ENCODE results near the gene RBMS3.

RBMS3 gene

DNA sequence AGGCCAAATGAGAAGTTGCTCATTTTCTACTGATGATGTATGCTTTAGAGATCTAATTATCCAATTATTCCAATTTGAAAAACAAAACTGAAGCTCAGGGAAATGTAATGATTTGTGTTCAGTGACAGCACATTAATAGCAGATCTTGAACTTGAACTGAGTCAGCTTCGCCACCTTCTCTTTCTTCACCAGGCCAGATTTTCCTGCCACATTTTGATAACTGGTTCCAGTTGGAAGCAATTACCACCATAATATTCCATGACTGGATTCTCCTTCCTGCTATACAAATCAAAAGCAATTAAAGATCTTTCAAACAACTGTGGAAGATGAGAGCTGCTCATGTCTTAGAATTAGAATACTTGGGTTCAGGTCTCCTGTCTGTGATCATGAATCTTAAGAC lies 334.1 kb downstream of the RBMS3 start:
- H3K27ac ChIP-seq (ENCODE audit: low read depth in 2 of 2, low read length in 2 of 2): no peak overlapping the region
- H3K9ac ChIP-seq (ENCODE audit: low read depth in 1 of 2, low read length in 2 of 2): no peak overlapping the region
- H3K4me1 ChIP-seq (ENCODE audit: control insufficient read depth in 2 of 2, insufficient read depth in 2 of 2, low read length in 2 of 2): no peaks in the 10 kb centered on the region
- H3K4me3 ChIP-seq (ENCODE audit: low read length in 2 of 2): no peak overlapping the region
- H3K27me3 ChIP-seq (ENCODE audit: control insufficient read depth in 2 of 2, insufficient read depth in 2 of 2, low read length in 2 of 2): no peaks in the 10 kb centered on the region
- H3K9me3 ChIP-seq (ENCODE audit: control insufficient read depth in 2 of 2, low read length in 2 of 2): no peaks in the 10 kb centered on the region
- H3K36me3 ChIP-seq (ENCODE audit: control insufficient read depth in 2 of 2, insufficient read depth in 2 of 2, low read length in 2 of 2): no peaks in the 10 kb centered on the region

DNA sequence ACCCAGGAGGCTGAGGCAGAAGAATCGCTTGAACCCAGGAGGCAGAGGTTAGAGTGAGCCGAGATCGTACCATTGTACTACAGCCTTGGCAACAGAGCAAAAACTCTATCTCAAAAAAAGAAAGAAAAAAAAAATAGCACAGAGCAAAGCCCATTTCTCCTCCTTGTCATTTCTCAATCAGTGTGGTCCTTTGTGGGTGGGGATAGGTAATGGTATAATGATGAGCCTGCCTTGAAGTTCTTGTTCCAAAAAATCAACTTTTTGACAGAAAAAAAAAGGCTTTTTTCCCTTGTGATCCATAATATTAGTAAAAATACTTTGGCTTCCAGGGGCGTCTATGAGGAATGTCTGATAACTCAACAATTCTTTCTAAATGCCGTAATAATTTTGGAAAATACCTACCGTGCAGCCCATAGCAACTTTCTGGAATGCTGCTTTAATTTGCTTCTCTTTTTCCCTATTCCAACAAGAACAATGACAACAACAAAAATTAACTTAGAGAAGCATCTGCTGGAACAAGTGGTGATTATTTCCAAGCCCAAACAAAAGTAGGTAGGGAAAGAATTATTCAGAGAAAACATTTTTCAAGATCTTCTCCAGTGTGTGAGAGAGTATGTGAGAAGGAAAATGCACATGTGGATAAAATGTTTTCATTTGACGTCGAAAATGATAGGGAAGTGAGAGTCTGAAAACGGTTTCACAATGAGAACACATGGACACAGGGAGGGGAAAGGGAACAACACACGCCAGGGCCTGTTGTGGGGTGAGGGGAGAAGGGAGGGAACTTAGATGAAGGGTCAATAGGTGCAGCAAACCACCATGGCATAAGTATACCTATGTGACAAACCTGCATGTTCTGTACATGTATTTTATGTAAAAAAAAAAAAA lies 337.8 kb downstream of the RBMS3 start:
- Histone ChIP-seq H3K9me3 (ENCODE audit: control insufficient read depth in 2 of 2, low read length in 2 of 2) (no peaks in the 10 kb centered on the region), H3K4me3 (ENCODE audit: low read length in 2 of 2) (no peak overlapping the region), H3K36me3 (ENCODE audit: control insufficient read depth in 2 of 2, insufficient read depth in 2 of 2, low read length in 2 of 2) (no peaks in the 10 kb centered on the region), H3K4me1 (ENCODE audit: control insufficient read depth in 2 of 2, insufficient read depth in 2 of 2, low read length in 2 of 2) (no peaks in the 10 kb centered on the region), H3K27me3 (ENCODE audit: control insufficient read depth in 2 of 2, insufficient read depth in 2 of 2, low read length in 2 of 2) (no peaks in the 10 kb centered on the region), H3K27ac (ENCODE audit: low read depth in 2 of 2, low read length in 2 of 2) (no peak overlapping the region), H3K9ac (ENCODE audit: low read depth in 1 of 2, low read length in 2 of 2) (no peak overlapping the region)

DNA sequence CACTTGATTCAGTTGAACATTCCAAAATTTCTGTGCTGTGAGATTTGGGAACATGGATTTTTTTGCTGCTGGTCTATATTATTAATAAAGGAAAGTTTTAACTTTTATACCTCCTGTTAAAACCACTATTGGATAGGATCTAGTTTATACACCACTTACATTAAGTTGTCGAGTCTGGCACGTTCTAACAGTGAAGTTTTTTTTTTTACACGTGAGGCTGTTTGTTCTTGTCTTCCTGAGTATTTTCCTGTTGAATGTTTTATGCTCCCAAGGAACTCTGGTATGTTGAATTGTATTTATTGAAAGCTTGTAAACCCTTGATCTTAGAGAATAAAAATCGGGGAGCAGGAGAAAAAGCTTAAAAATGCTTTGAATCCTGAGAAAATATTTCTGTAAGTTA lies 338.8 kb downstream of the RBMS3 start:
- H3K4me3 ChIP-seq (ENCODE audit: low read length in 2 of 2): no peak overlapping the region
- H3K36me3 ChIP-seq (ENCODE audit: control insufficient read depth in 2 of 2, insufficient read depth in 2 of 2, low read length in 2 of 2): no peaks in the 10 kb centered on the region
- no peaks in the 10 kb centered on the region for H3K9me3 ChIP-seq (ENCODE audit: control insufficient read depth in 2 of 2, low read length in 2 of 2)
- H3K27me3 ChIP-seq (ENCODE audit: control insufficient read depth in 2 of 2, insufficient read depth in 2 of 2, low read length in 2 of 2): no peaks in the 10 kb centered on the region
- H3K9ac ChIP-seq (ENCODE audit: low read depth in 1 of 2, low read length in 2 of 2): no peak overlapping the region
- no peaks in the 10 kb centered on the region for H3K4me1 ChIP-seq (ENCODE audit: control insufficient read depth in 2 of 2, insufficient read depth in 2 of 2, low read length in 2 of 2)
- no peak overlapping the region for H3K27ac ChIP-seq (ENCODE audit: low read depth in 2 of 2, low read length in 2 of 2)

DNA sequence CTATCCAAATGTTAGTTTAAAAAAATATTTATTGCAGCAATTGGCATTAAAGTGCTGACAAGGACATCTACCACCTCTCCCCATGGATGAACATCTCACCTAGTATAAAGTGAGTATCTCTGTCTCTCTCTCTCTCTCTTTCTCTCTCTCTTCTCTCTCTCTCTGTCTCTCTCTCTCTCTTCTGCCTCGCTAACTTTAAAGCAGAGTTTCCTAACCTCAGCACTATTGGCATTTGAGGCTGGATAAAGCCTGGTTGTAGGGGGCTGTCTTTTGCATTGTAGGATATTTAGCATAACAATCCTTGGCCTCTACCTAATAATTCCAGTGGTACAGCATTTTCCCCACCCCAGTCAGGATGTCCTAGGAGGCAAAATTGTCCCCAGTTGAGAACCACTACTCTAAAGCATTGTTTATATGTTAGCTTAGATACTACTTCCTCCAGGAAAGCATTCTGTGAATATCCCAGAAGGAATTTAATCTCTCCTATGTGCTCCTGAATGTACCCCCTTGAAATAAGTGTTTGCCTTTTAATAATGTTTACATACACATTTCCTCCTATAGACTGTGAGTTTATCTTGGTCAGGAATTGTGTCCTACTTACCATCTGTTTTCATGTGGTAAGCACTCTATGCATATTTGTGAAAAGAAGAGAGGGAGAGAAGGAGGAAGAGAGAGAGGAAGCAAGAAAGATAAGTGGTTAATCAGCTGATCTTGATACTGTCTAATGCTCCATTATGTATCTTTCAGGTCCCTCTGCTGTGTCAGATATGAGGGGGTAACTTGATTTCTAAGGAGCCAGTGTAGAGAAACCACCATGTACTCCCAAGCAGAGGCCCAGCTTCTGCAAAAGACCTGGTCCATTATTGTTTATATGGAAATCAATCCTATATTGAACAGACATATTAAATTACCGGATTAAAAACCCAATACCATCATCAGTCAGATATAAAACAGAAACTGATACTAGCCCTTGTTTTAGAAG lies 346.6 kb downstream of the RBMS3 start:
- Histone ChIP-seq H3K36me3 (ENCODE audit: control insufficient read depth in 2 of 2, insufficient read depth in 2 of 2, low read length in 2 of 2) (no peaks in the 10 kb centered on the region), H3K9me3 (ENCODE audit: control insufficient read depth in 2 of 2, low read length in 2 of 2) (no peaks in the 10 kb centered on the region), H3K4me1 (ENCODE audit: control insufficient read depth in 2 of 2, insufficient read depth in 2 of 2, low read length in 2 of 2) (no peaks in the 10 kb centered on the region), H3K9ac (ENCODE audit: low read depth in 1 of 2, low read length in 2 of 2) (no peak overlapping the region), H3K4me3 (ENCODE audit: low read length in 2 of 2) (no peak overlapping the region), H3K27ac (ENCODE audit: low read depth in 2 of 2, low read length in 2 of 2) (no peak overlapping the region), H3K27me3 (ENCODE audit: control insufficient read depth in 2 of 2, insufficient read depth in 2 of 2, low read length in 2 of 2) (no peaks in the 10 kb centered on the region)

DNA sequence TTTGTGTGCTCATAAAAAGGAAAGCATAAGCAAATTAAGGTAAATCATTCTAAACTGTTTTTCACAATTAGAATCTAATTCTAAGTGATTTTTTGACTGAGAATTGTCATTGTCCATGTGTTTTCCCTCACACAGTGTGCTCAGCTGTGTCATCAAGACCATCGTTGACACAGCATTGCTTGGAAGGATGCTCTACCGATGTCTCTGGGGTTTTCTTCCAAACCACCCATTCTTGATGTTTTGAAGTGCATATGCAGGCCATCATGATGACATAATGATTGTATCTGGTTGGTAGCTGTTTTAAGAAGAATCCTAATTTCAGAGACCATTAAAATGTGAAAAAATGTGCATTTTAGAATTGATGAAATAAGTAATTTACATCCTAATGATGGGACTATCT lies 347.9 kb downstream of the RBMS3 start:
- no peak overlapping the region for H3K27ac ChIP-seq (ENCODE audit: low read depth in 2 of 2, low read length in 2 of 2)
- no peaks in the 10 kb centered on the region for H3K9me3 ChIP-seq (ENCODE audit: control insufficient read depth in 2 of 2, low read length in 2 of 2)
- H3K36me3 ChIP-seq (ENCODE audit: control insufficient read depth in 2 of 2, insufficient read depth in 2 of 2, low read length in 2 of 2): no peaks in the 10 kb centered on the region

DNA sequence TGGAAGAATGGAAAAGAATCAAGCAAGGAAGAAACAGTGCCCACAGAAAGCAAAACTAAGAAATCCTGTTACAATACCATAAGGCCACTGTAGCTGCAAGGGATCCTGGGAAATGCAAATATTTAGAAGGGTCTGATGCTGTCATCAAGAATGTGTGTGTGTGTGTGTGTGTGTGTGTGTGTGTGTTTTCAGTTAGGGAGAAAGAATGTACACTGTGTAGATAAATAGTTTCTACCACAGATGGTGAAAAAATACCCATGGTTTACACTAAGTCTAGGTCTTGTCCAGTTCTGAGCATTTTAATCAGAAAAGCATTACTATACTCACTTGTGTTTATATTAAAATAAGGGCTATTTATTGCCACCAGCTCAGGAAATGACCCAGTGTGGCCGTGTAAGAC lies 355.0 kb downstream of the RBMS3 start:
- Histone ChIP-seq H3K27me3 (ENCODE audit: control insufficient read depth in 2 of 2, insufficient read depth in 2 of 2, low read length in 2 of 2) (no peaks in the 10 kb centered on the region), H3K4me3 (ENCODE audit: low read length in 2 of 2) (no peak overlapping the region), H3K27ac (ENCODE audit: low read depth in 2 of 2, low read length in 2 of 2) (no peak overlapping the region), H3K9me3 (ENCODE audit: control insufficient read depth in 2 of 2, low read length in 2 of 2) (no peaks in the 10 kb centered on the region), H3K36me3 (ENCODE audit: control insufficient read depth in 2 of 2, insufficient read depth in 2 of 2, low read length in 2 of 2) (no peaks in the 10 kb centered on the region), H3K9ac (ENCODE audit: low read depth in 1 of 2, low read length in 2 of 2) (no peak overlapping the region), H3K4me1 (ENCODE audit: control insufficient read depth in 2 of 2, insufficient read depth in 2 of 2, low read length in 2 of 2) (no peaks in the 10 kb centered on the region)

More for the DNA sequence above, 347.9 kb downstream of the RBMS3 start:
- Histone ChIP-seq H3K4me1 (ENCODE audit: control insufficient read depth in 2 of 2, insufficient read depth in 2 of 2, low read length in 2 of 2) (no peaks in the 10 kb centered on the region), H3K4me3 (ENCODE audit: low read length in 2 of 2) (no peak overlapping the region), H3K27me3 (ENCODE audit: control insufficient read depth in 2 of 2, insufficient read depth in 2 of 2, low read length in 2 of 2) (no peaks in the 10 kb centered on the region), H3K9ac (ENCODE audit: low read depth in 1 of 2, low read length in 2 of 2) (no peak overlapping the region)

DNA sequence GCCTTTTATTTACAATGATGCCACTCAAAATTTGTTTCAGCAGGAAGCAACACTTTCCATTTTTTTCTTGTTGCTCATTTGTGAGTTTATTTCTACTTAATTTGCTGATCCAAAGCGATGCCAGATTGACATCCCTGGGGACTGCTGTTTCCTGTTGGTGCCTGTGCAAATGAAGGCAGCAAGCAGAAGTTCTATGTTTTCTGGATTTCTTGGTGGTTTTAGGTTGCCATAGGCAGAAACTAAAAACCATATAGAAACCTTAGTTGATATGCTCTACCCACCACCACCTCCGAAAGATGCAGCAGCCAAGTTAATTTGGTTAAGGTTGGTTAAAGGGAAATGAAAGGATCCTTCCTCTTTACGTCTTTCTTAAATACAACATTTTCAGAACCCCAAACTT lies 356.2 kb downstream of the RBMS3 start:
- no peak overlapping the region for H3K4me3 ChIP-seq (ENCODE audit: low read length in 2 of 2)
- no peaks in the 10 kb centered on the region for H3K9me3 ChIP-seq (ENCODE audit: control insufficient read depth in 2 of 2, low read length in 2 of 2)
- H3K36me3 ChIP-seq (ENCODE audit: control insufficient read depth in 2 of 2, insufficient read depth in 2 of 2, low read length in 2 of 2): no peaks in the 10 kb centered on the region
- H3K27me3 ChIP-seq (ENCODE audit: control insufficient read depth in 2 of 2, insufficient read depth in 2 of 2, low read length in 2 of 2): no peaks in the 10 kb centered on the region
- H3K9ac ChIP-seq (ENCODE audit: low read depth in 1 of 2, low read length in 2 of 2): no peak overlapping the region
- no peaks in the 10 kb centered on the region for H3K4me1 ChIP-seq (ENCODE audit: control insufficient read depth in 2 of 2, insufficient read depth in 2 of 2, low read length in 2 of 2)
- no peak overlapping the region for H3K27ac ChIP-seq (ENCODE audit: low read depth in 2 of 2, low read length in 2 of 2)

DNA sequence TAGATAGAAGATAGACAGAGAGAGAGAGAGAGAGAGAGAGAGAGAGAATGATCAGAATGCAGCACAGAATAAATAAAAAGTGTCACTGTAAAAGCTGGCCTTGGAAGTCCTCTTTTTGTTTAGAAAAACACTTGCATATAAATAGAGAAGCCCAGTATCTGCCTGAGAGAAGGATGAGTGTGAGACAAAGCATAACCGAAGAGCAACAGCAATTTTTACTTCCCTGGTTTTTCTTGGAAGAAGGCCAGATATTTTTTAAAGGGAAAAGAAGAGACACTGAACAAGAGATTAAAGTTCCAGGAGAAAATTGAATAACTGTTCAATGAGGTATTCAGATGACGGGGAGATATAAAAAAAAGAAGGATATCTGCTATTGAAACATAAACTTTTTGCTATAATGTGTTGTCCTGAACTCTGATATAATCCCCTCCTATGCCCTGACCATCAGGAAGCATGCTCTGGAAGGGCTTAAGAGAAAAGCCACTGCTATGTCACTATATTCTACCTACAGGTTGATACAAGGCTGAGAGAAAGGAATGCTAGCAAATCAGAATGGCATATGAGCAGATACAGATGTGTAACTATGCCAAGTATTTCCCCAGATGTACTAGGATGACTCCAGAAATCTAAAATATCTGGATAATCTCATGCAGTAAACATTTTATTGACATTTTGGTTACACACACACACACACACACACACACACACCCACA lies 358.9 kb downstream of the RBMS3 start:
- H3K4me1 ChIP-seq (ENCODE audit: control insufficient read depth in 2 of 2, insufficient read depth in 2 of 2, low read length in 2 of 2): peaks cover 0 to 3% of the 10 kb centered on the region in 2 donors
- H3K27me3 ChIP-seq (ENCODE audit: control insufficient read depth in 2 of 2, insufficient read depth in 2 of 2, low read length in 2 of 2): no peaks in the 10 kb centered on the region
- no peak overlapping the region for H3K9ac ChIP-seq (ENCODE audit: low read depth in 1 of 2, low read length in 2 of 2)
- H3K27ac ChIP-seq (ENCODE audit: low read depth in 2 of 2, low read length in 2 of 2): no peak overlapping the region
- H3K36me3 ChIP-seq (ENCODE audit: control insufficient read depth in 2 of 2, insufficient read depth in 2 of 2, low read length in 2 of 2): no peaks in the 10 kb centered on the region
- H3K9me3 ChIP-seq (ENCODE audit: control insufficient read depth in 2 of 2, low read length in 2 of 2): no peaks in the 10 kb centered on the region
- no peak overlapping the region for H3K4me3 ChIP-seq (ENCODE audit: low read length in 2 of 2)

DNA sequence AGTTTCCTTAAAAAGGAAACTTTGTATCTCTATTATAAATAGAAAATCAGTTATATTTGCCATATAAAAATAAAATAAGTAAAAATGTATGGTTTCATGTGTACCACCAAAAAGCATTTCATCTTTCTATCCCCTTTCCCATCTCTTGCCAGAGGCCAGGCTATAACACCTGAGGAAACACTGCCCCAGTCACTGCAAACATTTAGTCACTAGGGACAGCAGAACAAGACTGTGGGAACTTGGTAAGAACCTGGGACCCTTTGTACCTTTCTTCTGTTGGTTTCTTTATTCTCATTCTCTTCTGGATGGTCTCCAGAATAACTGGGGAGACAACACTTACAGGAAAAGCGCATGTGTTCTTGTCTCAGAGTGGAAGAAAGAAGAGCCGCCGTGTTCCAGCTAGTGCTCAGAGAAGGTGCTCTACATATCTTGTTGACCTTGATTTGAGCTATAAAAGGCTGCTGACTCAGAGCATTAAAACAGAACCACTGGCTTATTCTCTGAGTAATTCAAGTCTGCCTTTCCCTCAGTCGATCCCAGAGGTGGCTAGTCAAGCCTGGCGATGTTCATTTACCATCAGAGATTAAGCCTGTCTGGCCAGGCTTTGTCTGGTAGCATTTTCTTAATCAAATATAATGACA lies 361.6 kb downstream of the RBMS3 start:
- no peak overlapping the region for H3K27ac ChIP-seq (ENCODE audit: low read depth in 2 of 2, low read length in 2 of 2)
- H3K4me3 ChIP-seq (ENCODE audit: low read length in 2 of 2): no peak overlapping the region

More for the DNA sequence above, 361.6 kb downstream of the RBMS3 start:
- H3K4me1 ChIP-seq (ENCODE audit: control insufficient read depth in 2 of 2, insufficient read depth in 2 of 2, low read length in 2 of 2): peaks cover 0 to 3% of the 10 kb centered on the region in 2 donors
- no peaks in the 10 kb centered on the region for H3K36me3 ChIP-seq (ENCODE audit: control insufficient read depth in 2 of 2, insufficient read depth in 2 of 2, low read length in 2 of 2)
- H3K9me3 ChIP-seq (ENCODE audit: control insufficient read depth in 2 of 2, low read length in 2 of 2): no peaks in the 10 kb centered on the region
- H3K9ac ChIP-seq (ENCODE audit: low read depth in 1 of 2, low read length in 2 of 2): no peak overlapping the region
- H3K27me3 ChIP-seq (ENCODE audit: control insufficient read depth in 2 of 2, insufficient read depth in 2 of 2, low read length in 2 of 2): no peaks in the 10 kb centered on the region
